Stimulated activated CD8-positive, alpha-beta memory T cell treated with anti-CD3 and anti-CD28 coated beads, Interleukin-7, amount 100 ng/mL, for 4 hours (primary cell): Measurements from ENCODE around the gene CAMSAP3.
"Not testable (repeated sequence)": the region's sequence is repeated elsewhere in the genome, so short reads cannot be mapped to it uniquely, and the experiment has no call there.

Source experiments
- DNase-seq, 2 donors: peaks; one replicate each; pipeline ENCODE4 v3.0.0-alpha.2; 2020; ENCODE audit warnings: low read depth in 2 of 2

The CAMSAP3 gene

DNA sequence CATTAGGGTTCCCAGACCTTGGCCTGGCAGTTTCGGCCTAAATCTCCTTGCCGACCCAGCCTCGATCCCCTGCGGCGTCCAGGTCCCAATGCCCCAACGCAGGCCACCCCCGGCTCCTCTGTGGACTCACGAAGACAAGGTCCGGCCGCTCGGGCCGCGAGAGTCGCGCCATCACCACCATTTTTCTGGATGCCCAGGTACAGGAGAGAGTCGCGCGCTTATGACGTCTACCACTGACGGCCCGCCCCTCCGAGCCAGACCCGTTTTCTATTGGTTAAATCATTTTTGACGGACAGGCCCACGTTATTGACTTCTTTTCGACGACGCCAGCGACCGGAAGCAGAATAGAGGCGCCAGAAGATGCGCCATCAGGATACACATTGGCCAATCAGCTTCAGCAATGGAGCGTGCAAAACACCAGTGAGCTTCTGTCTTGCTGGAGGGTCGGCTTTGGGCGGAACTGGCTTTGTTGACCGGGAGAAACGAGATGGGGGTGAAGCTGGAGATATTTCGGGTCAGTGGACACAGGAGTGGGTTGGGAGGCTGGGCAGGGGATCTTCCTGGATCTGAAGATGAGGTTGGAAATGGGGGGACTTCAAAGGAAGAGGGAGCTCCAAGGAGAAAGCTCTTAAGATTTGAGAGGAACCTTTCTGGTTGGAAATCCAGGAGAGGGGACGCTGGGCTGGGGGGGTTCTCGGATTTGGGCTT is 33.8 kb downstream of the CAMSAP3 start, which contains the start of the genes PET100 and XAB2:
Gene PET100, plus strand, starts transcription at position 447 of the 708 bp plus-strand sequence. Its CDS starts 41 bp downstream, at position 488.
Gene XAB2, minus strand, starts transcription at position 199 of the 708 bp plus-strand sequence. Its CDS starts 18 bp downstream, at position 181.
- DNase-seq: peak; percentile 90 to 93

DNA sequence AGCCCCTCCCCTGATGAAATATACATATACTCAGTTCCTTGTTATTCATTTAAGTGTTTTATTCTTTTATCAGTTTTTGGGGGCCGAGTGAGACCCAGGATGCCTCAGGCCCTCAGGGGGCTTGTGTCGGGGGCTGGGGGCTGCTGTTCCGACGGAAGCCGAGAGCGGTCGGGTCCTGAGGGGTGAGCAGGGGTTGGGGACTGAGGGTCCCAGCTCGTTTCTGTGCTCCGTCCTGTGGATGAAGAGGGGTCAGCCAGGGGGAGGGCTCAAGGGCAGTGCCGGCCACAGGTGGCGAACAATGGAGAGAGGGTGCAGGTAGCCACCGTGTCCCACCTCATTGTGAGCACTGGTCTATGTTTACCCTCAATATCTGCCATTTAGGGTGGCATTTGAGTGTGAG is 35.9 kb downstream of the CAMSAP3 start:
- DNase-seq: no peak

GRCh38 chr19:7632340-7633203 is 36.9 kb downstream of the CAMSAP3 start:
- DNase-seq: no peak

GRCh38 chr19:7633698-7634097 is 38.0 kb downstream of the CAMSAP3 start, which contains the start of gene PCP2:
TSS of gene PCP2 (minus strand) at chr19:7633719. CDS start at chr19:7633457, 262 bp downstream.
- DNase-seq: no peak

GRCh38 chr19:7635670-7636069 is 40.0 kb downstream of the CAMSAP3 start:
- DNase-seq: no peak

GRCh38 chr19:7636317-7636690 is 40.6 kb downstream of the CAMSAP3 start:
- no peak for DNase-seq

- peak; percentile 82 to 86 for DNase-seq
Measured at GRCh38 chr19:7636691-7637373, 41.2 kb downstream of the CAMSAP3 start, which contains the start of gene STXBP2. TSS of gene STXBP2 (plus strand) at chr19:7637110. CDS start at chr19:7637150, 40 bp downstream.

DNA sequence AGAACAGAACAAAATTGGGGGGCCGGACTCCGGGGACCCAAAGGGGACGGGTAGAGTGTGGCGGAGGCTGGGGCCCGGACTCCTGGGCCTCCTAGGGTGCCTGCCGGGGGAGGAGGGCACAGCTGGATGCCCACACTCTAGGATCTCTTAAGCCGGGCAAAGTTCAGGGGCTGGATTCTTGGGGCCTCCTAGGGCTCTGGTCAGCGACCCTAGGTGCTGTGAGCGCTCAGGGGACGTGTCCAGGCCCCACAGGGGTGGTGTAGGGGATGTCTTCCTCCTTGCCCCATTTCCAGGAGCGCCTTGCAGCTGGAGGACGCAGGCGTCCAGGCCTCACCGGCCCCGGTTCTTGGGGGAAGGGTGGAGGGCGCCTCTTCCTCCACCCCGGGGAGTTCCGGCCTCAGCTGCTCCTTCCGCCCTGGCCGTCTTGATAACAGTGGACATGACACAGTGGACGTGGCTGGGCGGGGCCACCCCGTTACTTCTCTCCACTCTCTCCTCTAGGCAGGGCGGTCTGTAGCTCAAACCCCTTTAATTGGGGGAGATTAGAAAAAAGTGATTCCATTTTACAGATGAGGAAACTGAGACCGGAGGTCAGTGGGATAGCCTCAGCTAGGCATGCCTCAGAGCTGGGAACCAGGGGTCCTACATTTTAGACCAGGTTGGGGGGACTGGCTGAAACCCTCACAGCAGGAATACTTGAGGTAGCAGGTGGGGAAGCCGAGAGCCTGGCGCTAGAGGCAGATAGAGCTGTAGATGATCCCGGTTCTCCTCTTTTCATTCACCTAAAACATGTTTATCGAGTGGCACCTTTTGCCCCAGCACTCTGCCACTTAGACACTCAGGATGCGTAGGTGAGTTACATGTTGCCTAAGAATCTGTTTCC is 42.0 kb downstream of the CAMSAP3 start:
- DNase-seq: no peak

- no peak for DNase-seq
Measured at GRCh38 chr19:7638802-7639465, 43.3 kb downstream of the CAMSAP3 start.

DNA sequence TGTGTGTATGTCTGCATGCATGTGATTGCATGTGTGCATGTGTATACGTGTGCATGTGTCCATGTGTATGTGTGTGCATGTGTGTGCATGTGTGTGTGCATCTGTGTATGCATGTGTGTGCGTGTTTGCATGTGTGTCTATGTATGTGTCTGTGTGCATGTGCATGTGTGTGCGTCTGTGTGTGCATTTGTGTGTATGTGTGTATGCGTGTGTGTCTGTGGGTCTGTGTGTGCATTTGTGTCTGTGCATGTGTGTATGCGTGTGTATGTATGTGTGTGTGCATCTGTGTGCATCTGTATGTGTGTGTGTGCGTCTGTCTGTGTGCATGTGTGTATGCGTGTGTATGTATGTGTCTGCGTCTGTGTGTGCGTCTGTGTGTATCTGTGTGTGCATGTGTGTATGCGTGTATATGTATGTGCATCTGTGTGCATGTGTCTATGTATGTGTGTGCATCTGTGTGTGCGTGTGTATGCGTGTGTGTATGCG is 44.2 kb downstream of the CAMSAP3 start:
- no peak for DNase-seq

DNA sequence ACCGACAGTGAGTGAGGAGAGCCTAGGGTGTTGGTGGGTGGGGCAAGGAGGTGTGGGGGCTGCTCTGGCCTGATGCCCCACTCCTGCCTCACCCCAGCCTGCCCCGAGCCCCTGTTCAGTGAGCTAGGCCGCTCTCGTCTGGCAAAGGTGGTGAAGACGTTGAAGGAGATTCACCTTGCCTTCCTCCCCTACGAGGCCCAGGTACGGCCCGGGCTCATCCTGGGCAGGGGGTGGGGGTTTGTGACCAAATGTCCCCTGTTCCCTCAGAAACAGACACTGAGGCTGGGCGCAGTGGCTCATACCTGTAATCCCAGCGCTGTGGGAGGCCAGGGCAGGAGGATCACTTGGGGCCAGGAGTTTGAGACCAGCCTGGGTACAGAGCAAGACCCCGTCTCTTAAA is 45.1 kb downstream of the CAMSAP3 start:
- DNase-seq: no peak

DNA sequence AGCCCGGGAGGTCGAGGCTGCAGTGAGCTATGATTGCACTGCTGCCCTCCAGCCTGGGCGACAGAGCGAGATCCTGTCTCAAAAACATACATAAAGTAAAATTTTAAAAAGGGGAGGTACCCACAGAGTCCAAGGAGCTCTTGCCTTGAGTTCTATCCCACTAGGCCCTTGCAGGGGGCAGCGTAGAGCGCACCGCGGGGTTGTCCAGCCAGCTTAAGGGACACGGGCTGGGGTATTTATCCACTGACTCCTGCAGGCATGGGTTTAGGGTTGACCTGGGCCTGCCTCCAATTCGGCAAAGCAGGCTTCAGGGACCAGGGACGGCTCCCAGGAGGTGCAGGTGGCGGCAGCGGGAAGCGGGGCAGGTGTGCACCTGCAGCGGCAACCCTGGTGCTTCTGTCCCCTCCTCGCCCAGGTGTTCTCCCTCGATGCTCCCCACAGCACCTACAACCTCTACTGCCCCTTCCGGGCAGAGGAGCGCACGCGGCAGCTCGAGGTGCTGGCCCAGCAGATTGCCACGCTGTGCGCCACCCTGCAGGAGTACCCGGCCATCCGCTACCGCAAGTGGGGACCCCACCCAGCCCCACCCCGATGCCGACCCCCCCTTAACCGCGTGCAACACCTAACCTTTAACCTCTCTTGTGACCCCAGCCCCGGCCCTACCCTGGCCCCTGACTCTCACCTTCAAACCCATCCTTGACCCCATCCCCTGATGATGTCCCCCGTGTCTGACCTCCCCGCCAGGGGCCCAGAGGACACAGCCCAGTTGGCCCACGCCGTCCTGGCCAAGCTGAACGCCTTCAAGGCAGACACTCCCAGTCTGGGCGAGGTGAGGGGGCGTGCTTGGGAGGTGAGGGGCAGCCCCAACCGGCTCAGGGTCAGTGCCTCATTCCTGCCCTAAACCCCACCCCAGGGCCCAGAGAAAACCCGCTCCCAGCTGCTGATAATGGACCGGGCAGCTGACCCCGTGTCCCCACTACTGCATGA is 45.9 kb downstream of the CAMSAP3 start:
- no peak for DNase-seq

DNA sequence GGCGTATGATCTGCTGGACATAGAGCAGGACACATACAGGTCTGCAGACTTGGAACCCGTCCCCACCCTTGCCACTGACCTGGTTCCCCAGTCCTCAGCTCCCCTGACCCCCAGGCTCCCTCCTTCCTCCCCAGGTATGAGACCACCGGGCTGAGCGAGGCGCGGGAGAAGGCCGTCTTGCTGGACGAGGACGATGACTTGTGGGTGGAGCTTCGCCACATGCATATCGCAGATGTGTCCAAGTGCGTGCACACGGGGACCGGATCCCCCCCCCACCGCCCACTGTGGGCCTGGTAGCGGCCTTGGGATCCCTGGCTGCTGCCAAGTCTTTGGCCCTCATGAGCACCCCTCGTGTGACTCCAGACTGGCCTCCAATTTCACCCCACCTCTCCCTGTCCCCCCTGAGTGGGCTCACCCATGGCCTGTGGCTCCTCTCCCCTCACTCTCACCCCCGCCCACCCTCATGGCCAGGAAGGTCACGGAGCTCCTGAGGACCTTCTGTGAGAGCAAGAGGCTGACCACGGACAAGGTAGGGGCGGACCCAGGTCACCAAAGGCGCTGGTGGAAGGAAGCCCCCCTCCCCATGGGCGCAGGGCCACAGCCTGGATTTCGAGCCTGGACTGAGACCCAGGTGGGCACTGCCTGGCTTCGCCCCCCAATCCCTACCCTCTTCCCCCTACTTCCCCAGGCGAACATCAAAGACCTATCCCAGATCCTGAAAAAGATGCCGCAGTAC is 46.8 kb downstream of the CAMSAP3 start:
- no peak for DNase-seq

DNA sequence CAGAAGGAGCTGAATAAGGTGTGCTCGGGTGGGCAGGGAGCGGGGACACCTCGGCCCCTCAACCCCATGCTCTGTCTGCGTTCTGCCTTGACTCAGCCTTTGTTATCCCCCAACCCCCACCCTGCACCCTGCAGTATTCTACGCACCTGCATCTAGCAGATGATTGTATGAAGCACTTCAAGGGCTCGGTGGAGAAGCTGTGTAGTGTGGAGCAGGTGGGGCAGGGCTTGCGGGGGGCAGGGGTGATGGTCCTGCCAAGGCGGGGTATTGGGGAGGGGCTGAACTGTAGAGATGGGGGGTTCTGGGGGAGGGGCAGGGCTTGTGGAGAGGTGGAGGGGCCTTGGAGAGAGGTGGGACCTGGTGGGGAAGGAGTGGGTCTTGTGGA is 47.4 kb downstream of the CAMSAP3 start:
- no peak for DNase-seq

DNA sequence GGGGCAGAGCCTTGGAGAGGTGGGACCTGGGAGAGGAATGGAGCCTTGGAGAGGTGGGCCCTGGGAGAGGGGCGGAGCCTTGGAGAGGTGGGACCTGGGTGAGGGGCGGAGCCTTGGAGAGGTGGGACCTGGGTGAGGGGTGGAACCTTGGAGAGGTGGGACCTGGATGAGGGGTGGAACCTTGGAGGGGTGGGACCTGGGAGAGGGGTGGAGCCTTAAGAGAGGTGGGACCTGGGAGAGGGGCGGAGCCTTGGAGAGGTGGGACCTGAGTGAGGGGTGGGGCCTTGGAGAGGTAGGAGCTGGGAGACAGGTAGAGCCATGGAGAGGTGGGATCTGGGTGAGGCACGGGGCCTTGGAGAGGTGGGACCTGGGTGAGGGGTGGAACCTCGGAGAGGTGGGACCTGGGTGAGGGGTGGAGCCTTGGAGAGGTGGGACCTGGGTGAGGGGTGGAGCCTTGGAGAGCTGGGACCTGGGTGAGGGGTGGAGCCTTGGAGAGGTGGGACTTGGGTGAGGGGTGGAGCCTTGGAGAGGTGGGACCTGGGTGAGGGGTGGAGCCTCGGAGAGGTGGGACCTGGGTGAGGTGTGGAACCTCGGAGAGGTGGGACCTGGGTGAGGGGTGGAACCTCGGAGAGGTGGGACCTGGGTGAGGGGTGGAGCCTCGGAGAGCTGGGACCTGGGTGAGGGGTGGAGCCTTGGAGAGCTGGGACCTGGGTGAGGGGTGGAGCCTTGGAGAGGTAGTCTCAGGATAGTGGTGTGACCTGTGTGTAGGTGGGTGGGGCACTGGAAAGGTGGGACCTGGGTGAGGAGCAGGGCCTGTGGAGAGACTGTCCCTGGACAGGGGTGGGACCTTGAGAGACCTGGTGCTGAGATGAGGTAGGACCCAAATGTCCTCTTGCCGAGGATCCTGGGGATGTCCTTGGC is 48.2 kb downstream of the CAMSAP3 start:
- DNase-seq: not testable (repeated sequence)

DNA sequence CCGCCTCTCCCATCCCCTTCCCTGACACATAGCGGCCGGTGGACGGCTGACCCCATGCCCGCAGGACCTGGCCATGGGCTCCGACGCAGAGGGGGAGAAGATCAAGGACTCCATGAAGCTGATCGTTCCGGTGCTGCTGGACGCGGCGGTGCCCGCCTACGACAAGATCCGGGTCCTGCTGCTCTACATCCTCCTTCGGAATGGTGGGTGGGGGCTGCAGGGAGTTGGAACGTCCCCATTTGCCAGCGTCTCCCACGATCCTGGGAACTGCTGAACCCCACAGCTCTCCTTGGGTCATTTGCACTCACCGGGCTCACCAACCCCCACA is 48.9 kb downstream of the CAMSAP3 start:
- DNase-seq: no peak

DNA sequence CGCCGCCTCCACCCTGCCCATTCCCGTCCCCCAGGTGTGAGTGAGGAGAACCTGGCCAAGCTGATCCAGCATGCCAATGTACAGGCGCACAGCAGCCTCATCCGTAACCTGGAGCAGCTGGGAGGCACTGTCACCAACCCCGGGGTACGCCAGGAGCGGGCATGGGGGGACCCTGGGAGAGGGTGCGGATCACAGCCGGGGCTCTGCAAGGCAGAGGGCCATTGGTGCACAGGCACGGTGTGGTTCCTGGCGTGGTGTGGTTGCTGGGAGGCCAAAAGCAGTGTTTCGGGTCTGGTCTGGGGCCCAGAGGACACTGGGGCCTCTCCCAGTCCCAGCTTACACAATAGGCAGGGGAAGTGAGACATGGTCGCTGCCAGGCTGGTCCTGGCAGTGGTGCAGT is 49.5 kb downstream of the CAMSAP3 start:
- no peak for DNase-seq
